GM06990 (cell line): ENCODE results near the gene SOBP.

Experiments used
- DNase-seq: peaks from one replicate; pipeline ENCODE4 v3.0.0-alpha.2; 2011; ENCODE audit not compliant: insufficient read length; ENCODE audit errors: extremely low read depth
- H3K27me3 ChIP-seq: replicated peaks from 2 replicates; pipeline ENCODE4 v1.6.0; 2011; ENCODE audit warnings: low read length; ENCODE audit not compliant: control insufficient read depth, insufficient read depth
- H3K36me3 ChIP-seq: 2 replicates; pipeline ENCODE4 v1.5.1; 2011; ENCODE audit warnings: low read length; ENCODE audit not compliant: control insufficient read depth, insufficient read depth
- H3K4me3 ChIP-seq: replicated peaks from 2 replicates; pipeline ENCODE4 v1.5.1; 2011; ENCODE audit warnings: low read depth, mild to moderate bottlenecking, control low read depth, low read length
- TF ChIP-seq, protein P1 (sequence below): IDR thresholded peaks from 2 replicates; pipeline ENCODE4 v1.5.1; 2011; ENCODE audit warnings: low read length, control low read depth, mild to moderate bottlenecking, inconsistent platforms; ENCODE audit not compliant: insufficient read depth, poor library complexity, severe bottlenecking

Gene SOBP

DNA sequence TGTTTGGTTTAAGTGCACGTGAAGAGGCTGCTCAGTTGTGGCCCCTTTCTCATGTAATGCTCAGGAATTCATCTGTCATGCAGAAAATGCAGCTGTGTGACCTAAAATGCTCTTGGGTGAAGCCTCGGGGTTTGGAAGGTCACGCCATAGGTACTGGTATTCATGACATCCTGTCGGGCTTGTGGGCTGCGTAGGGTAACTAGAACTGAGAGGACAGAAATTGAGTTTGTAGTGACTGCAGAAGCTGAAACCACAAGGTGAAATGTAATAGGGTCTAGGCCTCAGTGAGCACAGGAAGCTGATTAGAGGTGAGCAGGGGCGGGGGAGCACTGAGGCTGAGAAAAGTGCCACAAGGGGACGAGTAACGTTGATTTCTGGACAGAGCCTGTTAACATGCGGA lies 128.8 kb downstream of the SOBP start:
- DNase-seq, result peak; percentile 75
- H3K4me3 ChIP-seq, result no peak overlapping the region

DNA sequence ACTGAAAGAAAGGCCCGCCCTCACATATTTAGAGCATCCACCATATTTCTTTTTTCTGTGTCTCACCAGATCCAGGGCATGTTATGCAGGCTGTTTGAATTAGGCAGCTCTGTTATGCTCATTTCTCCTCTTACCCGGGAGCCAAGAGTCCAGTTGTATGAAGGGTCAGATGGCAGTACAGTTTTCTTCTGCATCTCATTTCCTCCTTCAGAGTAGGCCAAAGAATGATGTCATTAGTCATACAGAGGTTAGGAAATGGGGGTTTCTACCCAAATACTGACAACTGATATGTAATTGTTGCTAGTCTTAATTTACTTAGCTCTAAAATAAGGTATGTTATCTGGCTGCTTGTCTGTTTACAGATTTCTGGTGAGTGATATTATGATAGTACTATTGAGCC lies 130.8 kb downstream of the SOBP start:
- H3K36me3 ChIP-seq, result no peaks in the 10 kb centered on the region
- no peak overlapping the region for H3K4me3 ChIP-seq
- DNase-seq, result no peak
- TF ChIP-seq, protein P1, sequence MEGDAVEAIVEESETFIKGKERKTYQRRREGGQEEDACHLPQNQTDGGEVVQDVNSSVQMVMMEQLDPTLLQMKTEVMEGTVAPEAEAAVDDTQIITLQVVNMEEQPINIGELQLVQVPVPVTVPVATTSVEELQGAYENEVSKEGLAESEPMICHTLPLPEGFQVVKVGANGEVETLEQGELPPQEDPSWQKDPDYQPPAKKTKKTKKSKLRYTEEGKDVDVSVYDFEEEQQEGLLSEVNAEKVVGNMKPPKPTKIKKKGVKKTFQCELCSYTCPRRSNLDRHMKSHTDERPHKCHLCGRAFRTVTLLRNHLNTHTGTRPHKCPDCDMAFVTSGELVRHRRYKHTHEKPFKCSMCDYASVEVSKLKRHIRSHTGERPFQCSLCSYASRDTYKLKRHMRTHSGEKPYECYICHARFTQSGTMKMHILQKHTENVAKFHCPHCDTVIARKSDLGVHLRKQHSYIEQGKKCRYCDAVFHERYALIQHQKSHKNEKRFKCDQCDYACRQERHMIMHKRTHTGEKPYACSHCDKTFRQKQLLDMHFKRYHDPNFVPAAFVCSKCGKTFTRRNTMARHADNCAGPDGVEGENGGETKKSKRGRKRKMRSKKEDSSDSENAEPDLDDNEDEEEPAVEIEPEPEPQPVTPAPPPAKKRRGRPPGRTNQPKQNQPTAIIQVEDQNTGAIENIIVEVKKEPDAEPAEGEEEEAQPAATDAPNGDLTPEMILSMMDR, result no peak
- no peaks in the 10 kb centered on the region for H3K27me3 ChIP-seq

More for the DNA sequence above, 128.8 kb downstream of the SOBP start:
- Histone ChIP-seq H3K27me3 (no peaks in the 10 kb centered on the region; the same call in 1 of the 2 replicates), H3K36me3 (no peaks in the 10 kb centered on the region)
- TF ChIP-seq, protein P1, result no peak

DNA sequence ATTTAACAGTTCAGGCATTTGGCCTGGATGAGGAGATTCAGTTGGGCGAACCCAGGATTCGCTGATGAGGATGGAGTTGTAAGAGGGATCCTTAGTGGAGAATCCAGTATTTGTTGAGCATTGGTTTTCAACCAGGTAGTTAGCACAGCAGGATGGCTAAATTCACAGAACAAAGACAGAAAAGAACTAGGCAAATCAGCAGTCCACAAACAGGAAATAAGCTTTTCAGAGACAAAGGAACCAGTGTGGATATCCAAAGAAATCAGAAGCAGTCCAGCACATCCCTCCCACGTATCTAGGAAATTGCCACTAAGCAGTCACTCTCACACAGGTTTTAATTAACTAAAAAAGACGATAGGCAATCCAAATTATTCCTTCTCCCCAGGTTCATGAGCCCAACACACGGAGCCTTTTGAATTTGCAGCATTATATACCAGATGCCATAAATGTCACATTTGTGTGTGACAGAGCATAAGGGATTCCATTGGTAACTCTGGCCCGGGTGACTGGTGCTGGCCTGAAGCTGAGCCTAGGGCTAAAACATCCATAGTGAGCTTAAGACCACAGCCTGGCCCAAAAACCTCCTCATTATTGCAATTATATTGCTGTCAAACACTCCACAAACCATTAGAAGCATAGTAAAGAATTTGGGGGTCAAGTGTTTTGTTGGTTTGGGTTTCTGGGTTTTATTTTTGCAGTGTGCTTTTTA lies 131.5 kb downstream of the SOBP start:
- TF ChIP-seq, protein P1, result no peak
- Histone ChIP-seq H3K4me3 (no peak overlapping the region), H3K27me3 (no peaks in the 10 kb centered on the region), H3K36me3 (no peaks in the 10 kb centered on the region)
- no peak for DNase-seq

DNA sequence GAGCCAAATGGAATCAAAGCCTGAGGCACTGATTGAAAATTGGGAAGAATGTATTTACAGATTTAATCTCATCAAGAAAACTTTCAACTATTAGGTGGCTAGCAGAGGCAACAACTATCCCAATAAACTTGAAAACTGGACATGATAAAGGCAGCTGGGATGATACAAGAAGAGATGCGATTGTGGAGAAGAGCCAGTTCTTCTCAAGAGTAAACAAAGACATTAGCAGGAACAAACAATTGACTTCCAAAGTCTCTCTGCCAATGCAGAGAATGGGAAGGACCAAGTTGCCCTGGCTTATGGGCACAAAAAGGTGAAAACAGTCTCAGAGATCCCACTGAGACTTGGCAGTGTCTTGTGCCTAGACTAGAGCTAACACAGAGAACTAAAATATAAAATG lies 132.4 kb downstream of the SOBP start:
- TF ChIP-seq, protein P1, result no peak
- H3K36me3 ChIP-seq, result no peaks in the 10 kb centered on the region
- DNase-seq, result no peak
- H3K27me3 ChIP-seq, result no peaks in the 10 kb centered on the region
- no peak overlapping the region for H3K4me3 ChIP-seq

GRCh38 chr6:107624050-107624449 lies 134.1 kb downstream of the SOBP start:
- DNase-seq, result no peak

More at GRCh38 chr6:107624050-107624449, 134.1 kb downstream of the SOBP start:
- no peak overlapping the region for H3K4me3 ChIP-seq
- TF ChIP-seq, protein P1, result no peak
- peaks cover 2% of the 10 kb centered on the region; the same call in 1 of the 2 replicates for H3K27me3 ChIP-seq
- no peaks in the 10 kb centered on the region for H3K36me3 ChIP-seq
